Activated CD4-positive, alpha-beta T cell treated with anti-CD3 and anti-CD28 coated beads, Interleukin-2, Interleukin-6, amounts not matched to agents 100 ng/mL and 50 ng/mL, durations not matched to agents 16 hours and 8 hours (primary cell): ENCODE results near the gene TTI1.

Experiments used
- DNase-seq: peaks from one replicate; pipeline ENCODE4 v3.0.0-alpha.2; 2020

The TTI1 gene

DNA sequence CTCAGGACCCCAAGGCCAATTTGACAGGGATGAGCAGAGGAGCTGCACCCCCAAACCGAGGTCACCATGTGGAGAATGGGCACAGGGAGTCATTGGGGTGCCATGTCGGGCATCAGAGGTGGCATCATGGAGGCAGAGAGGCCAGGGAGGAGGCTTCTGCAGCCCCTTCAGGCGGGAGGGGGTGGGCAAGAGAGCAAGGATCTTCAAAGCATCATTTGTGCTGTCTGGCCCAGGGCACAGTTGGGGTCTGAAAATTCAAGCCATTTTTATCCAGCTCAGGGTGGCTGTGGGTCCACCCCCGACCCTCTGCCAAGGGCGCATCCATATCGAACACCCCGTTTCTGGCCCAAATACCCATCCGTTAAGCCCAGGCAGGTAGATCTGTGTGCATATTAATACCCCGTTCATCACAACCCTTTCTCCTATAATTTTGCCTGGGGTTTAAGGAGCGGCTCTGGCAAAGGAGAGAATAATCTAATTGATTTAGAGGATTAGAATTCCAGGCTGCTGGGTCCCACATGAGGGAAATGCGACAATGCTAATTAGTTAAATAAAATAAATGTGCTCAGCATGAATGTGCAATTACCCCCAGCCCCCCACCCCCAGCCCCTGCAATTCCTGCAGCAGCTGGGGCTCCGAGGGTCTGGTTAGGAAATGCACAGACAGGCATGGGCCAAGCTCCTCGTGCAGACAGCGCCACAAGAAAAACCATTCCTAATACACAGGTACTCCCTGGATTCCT, 98.5 kb downstream of the TTI1 start:
- DNase-seq: no peak

DNA sequence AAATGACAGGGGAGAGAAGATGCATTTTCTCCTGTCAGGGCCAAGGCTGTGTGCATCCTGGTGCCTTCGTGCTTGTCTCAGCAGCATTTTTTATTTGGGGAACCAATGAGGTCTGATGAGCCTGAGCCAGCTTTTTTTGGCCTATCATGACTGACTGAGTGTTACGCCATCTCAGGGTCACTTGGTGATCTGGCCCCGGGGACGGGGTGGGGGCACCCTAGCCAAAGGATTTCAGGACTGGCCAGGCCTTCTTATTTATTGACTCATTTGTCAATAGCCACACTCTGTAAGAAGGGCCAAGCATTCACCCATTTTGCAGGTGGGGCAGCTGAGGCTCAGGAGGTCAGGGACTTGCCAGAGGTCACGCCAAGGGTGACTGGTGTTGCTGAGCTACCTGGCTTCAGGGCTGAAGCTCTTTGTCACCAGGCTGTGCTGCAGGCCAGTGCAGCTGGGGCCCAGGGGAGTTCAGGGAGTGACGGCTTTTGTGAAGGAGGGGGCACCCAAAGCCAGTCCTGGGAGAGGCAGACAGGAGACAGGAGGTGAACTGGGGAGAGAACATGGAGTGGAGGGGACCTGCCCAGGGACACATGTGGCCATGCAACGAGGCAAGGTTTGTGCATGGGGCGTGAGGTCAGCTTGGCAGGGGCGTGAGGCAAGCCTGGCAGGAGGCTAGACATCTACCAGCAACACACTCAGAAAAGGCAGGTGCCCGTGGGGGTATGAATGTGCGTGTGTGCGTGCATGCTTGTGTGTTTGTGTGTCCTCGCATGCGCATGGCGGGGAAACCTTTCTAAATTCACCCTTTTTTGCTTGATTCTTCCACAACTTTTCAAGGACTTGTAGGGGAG, 99.2 kb downstream of the TTI1 start:
- no peak for DNase-seq
